H9 (cell line): Measurements from ENCODE around the gene ARIH1. TPM values are rescaled to one million over a fixed set of nuclear protein-coding genes. Genes with fewer than 3 reads are reported as not detected.

Source experiments
- DNase-seq: peaks from one replicate; pipeline ENCODE4 v3.0.0-alpha.2; 2017
- H2AFZ ChIP-seq: one replicate; pipeline ENCODE4 v1.6.1; 2013; ENCODE audit warnings: mild to moderate bottlenecking, low read length, control low read depth, moderate library complexity
- H2AK5ac ChIP-seq: 2 replicates; pipeline ENCODE4 v1.6.1; 2013; ENCODE audit warnings: low read length, control low read depth, mixed read lengths; ENCODE audit not compliant: insufficient read length
- H2BK120ac ChIP-seq: one replicate; pipeline ENCODE4 v1.6.1; 2013; ENCODE audit warnings: low read depth, mild to moderate bottlenecking, low read length, control low read depth, inconsistent platforms; ENCODE audit not compliant: poor library complexity, severe bottlenecking
- H2BK12ac ChIP-seq: 2 replicates; pipeline ENCODE4 v1.6.1; 2013; ENCODE audit warnings: low read length, control low read depth, mixed read lengths, low read depth; ENCODE audit not compliant: insufficient read length
- H2BK15ac ChIP-seq: 2 replicates; pipeline ENCODE4 v1.6.1; 2013; ENCODE audit warnings: low read depth, low read length, control low read depth
- H2BK20ac ChIP-seq: one replicate; pipeline ENCODE4 v1.6.1; 2013; ENCODE audit warnings: low read depth, mild to moderate bottlenecking, low read length, control low read depth, inconsistent platforms; ENCODE audit not compliant: poor library complexity, severe bottlenecking
- H2BK5ac ChIP-seq: 2 replicates; pipeline ENCODE4 v1.6.1; 2013; ENCODE audit warnings: low read length, control low read depth, mixed read lengths; ENCODE audit not compliant: insufficient read length
- H3K14ac ChIP-seq: 2 replicates; pipeline ENCODE4 v1.6.1; 2013; ENCODE audit warnings: low read length, control low read depth; ENCODE audit not compliant: insufficient read depth
- H3K18ac ChIP-seq: 2 replicates; pipeline ENCODE4 v1.6.1; 2013; ENCODE audit warnings: low read depth, mild to moderate bottlenecking, mixed read lengths, low read length, control low read depth; ENCODE audit not compliant: insufficient read length
- H3K23ac ChIP-seq: 2 replicates; pipeline ENCODE4 v1.6.1; 2013; ENCODE audit warnings: low read length, control low read depth, mixed read lengths, low read depth; ENCODE audit not compliant: insufficient read length
- H3K23me2 ChIP-seq: 2 replicates; pipeline ENCODE4 v1.6.1; 2013; ENCODE audit warnings: low read depth, mild to moderate bottlenecking, mixed read lengths, low read length, control low read depth; ENCODE audit not compliant: insufficient read length, poor library complexity, severe bottlenecking
- H3K27ac ChIP-seq: 2 replicates; pipeline ENCODE4 v1.5.1; 2013; ENCODE audit warnings: low read length, control low read depth, mixed read lengths, low read depth; ENCODE audit not compliant: insufficient read length
- H3K27me3 ChIP-seq: 2 replicates; pipeline ENCODE4 v1.6.1; 2013; ENCODE audit warnings: low read length, control low read depth, inconsistent platforms; ENCODE audit not compliant: insufficient read depth
- H3K4ac ChIP-seq: 2 replicates; pipeline ENCODE4 v1.6.1; 2013; ENCODE audit warnings: low read depth, mild to moderate bottlenecking, control low read depth, inconsistent platforms, low read length, moderate library complexity
- H3K4me1 ChIP-seq: 2 replicates; pipeline ENCODE4 v1.6.1; 2013; ENCODE audit warnings: low read length, control low read depth, inconsistent platforms; ENCODE audit not compliant: insufficient read depth
- H3K4me2 ChIP-seq: 2 replicates; pipeline ENCODE4 v1.6.1; 2013; ENCODE audit warnings: low read length, control low read depth, mixed read lengths; ENCODE audit not compliant: insufficient read length, insufficient read depth
- H3K56ac ChIP-seq: 2 replicates; pipeline ENCODE4 v1.6.1; 2013; ENCODE audit warnings: low read depth, mild to moderate bottlenecking, mixed read lengths, low read length, control low read depth; ENCODE audit not compliant: insufficient read length
- H3K79me1 ChIP-seq: 2 replicates; pipeline ENCODE4 v1.6.1; 2013; ENCODE audit warnings: low read depth, mild to moderate bottlenecking, moderate library complexity, low read length, control low read depth, inconsistent platforms; ENCODE audit not compliant: insufficient read depth, poor library complexity, severe bottlenecking
- H3K79me2 ChIP-seq: 2 replicates; pipeline ENCODE4 v1.6.1; 2013; ENCODE audit warnings: low read length, control low read depth, inconsistent platforms; ENCODE audit not compliant: insufficient read depth
- H3K9ac ChIP-seq: 2 replicates; pipeline ENCODE4 v1.6.1; 2013; ENCODE audit warnings: low read length, control low read depth, mixed read lengths; ENCODE audit not compliant: insufficient read length; ENCODE audit errors: extremely low read depth
- H3K9me3 ChIP-seq: one replicate; pipeline ENCODE4 v1.6.1; 2013; ENCODE audit warnings: low read depth, low read length, inconsistent platforms; ENCODE audit not compliant: control insufficient read depth
- H3T11ph ChIP-seq: one replicate; pipeline ENCODE4 v1.6.1; 2013; ENCODE audit warnings: mild to moderate bottlenecking, low read length, control low read depth, inconsistent platforms
- H4K20me1 ChIP-seq: one replicate; pipeline ENCODE4 v1.6.1; 2013; ENCODE audit not compliant: control insufficient read depth, insufficient read length, insufficient read depth
- H4K5ac ChIP-seq: 2 replicates; pipeline ENCODE4 v1.6.1; 2013; ENCODE audit warnings: low read depth, mild to moderate bottlenecking, mixed read lengths, low read length, control low read depth; ENCODE audit not compliant: insufficient read length
- H4K8ac ChIP-seq: replicated peaks from 2 replicates; pipeline ENCODE4 v1.6.1; 2013; ENCODE audit warnings: low read length, control low read depth, mixed read lengths, low read depth; ENCODE audit not compliant: insufficient read length
- H4K91ac ChIP-seq: 2 replicates; pipeline ENCODE4 v1.6.1; 2013; ENCODE audit warnings: low read depth, mild to moderate bottlenecking, moderate library complexity, mixed read lengths, low read length, control low read depth; ENCODE audit not compliant: insufficient read length
- H3K27ac Mint-ChIP-seq, 3 experiments: 2 replicates in 2 of 3; 3 replicates in 1 of 3; pipeline ENCODE4 v1.8.0; 2020 to 2021; ENCODE audit warnings: mixed read lengths in 3 of 3, mild to moderate bottlenecking in 1 of 3, moderate library complexity in 1 of 3
- H3K27me3 Mint-ChIP-seq: 2 replicates; pipeline ENCODE4 v1.8.0; 2021; ENCODE audit warnings: low read depth, mild to moderate bottlenecking, moderate library complexity, mixed read lengths
- H3K36me3 Mint-ChIP-seq, 3 experiments: 2 replicates in 2 of 3; 3 replicates in 1 of 3; pipeline ENCODE4 v1.8.0; 2020 to 2021; ENCODE audit warnings: low read depth in 3 of 3, mixed read lengths in 3 of 3; ENCODE audit not compliant: insufficient read depth in 1 of 3
- H3K4me1 Mint-ChIP-seq, 2 experiments: 2 replicates each; pipeline ENCODE4 v1.8.0; 2020; ENCODE audit warnings: mixed read lengths in 2 of 2
- H3K4me3 Mint-ChIP-seq, 2 experiments: 2 replicates in 1 of 2; 3 replicates in 1 of 2; pipeline ENCODE4 v1.8.0; 2020 to 2021; ENCODE audit warnings: mild to moderate bottlenecking in 2 of 2, mixed read lengths in 2 of 2, moderate library complexity in 1 of 2
- H3K9me3 Mint-ChIP-seq, 2 experiments: 2 replicates in 1 of 2; 3 replicates in 1 of 2; pipeline ENCODE4 v1.8.0; 2020; ENCODE audit warnings: mild to moderate bottlenecking in 2 of 2, mixed read lengths in 2 of 2, moderate library complexity in 1 of 2
- WGBS: extraction: QIAGEN DNeasy Blood & Tissue Kit; methylation state at CpG from one replicate; pipeline ENCODE4 v1.1.7; 2013; ENCODE audit warnings: missing lambda C conversion rate, low lambda C conversion rate, mixed read lengths; ENCODE audit not compliant: insufficient read length; ENCODE audit errors: extremely low coverage; 5-methylcytosine and 5-hydroxymethylcytosine counted together
- total RNA-seq: library from RNA; stranded (reverse); gene quantifications from 2 replicates; pipeline ENCODE4 v1.2.1, GENCODE V29; 2021
- TF ChIP-seq, protein P1 (sequence below): fragments of 200-600 bp; sonication (generic); conservative IDR thresholded peaks from 3 replicates; pipeline ENCODE4 v1.8.0; 2021; ENCODE audit warnings: antibody characterized with exemption, mild to moderate bottlenecking

The ARIH1 gene
- total RNA-seq, 1 experiment from 2014 or later: 158 TPM

DNA sequence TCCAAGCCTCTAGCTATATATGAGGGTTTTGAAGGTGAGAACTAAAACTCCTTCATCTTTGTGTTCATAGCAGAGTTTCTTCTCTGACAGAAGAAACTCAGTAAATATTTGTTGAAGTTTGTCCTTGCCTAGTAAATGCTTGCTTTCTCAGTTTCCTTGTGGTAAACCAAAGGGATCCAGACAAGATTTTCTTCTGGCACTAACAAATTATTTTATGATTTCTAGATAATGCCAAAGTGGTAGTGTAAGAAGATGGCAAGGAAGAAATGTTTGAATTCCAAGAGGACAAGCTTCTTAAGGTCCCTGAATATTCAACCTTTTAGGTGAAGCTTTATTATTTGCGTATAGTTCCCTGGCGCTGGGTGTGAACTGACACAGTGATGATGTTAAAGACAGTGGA is 14.4 kb downstream of the ARIH1 start:
- no peak overlapping the region for H2BK15ac ChIP-seq
- H2BK20ac ChIP-seq: no peak overlapping the region
- no peak overlapping the region for H4K91ac ChIP-seq
- H3K4me1 ChIP-seq: no peaks in the 10 kb centered on the region; the same call in 1 of the 2 replicates
- Mint-ChIP-seq H3K4me1 (peaks cover 4 to 9% of the 10 kb centered on the region in 2 experiments; a peak in 3 of 4 replicates), H3K9me3 (no peaks in the 10 kb centered on the region), H3K36me3 (peaks cover 5 to 10% (median 5%) of the 10 kb centered on the region in 3 experiments; a peak in 6 of 7 replicates), H3K27ac (peak overlapping the region in 1 of 3 experiments; percentile 52; a peak in 2 of 7 replicates), H3K4me3 (no peak overlapping the region), H3K27me3 (no peaks in the 10 kb centered on the region)
- H2BK12ac ChIP-seq: no peak overlapping the region
- H2AK5ac ChIP-seq: no peak overlapping the region
- H2AFZ ChIP-seq: no peak overlapping the region
- H3K79me2 ChIP-seq: peaks cover 57% of the 10 kb centered on the region; the same call in 1 of the 2 replicates
- no peak overlapping the region for H3K9ac ChIP-seq
- H3K27me3 ChIP-seq: no peaks in the 10 kb centered on the region
- H3K9me3 ChIP-seq: no peaks in the 10 kb centered on the region
- no peaks in the 10 kb centered on the region for H3K79me1 ChIP-seq
- H4K8ac ChIP-seq: no peak overlapping the region
- H2BK120ac ChIP-seq: no peak overlapping the region
- H3T11ph ChIP-seq: no peak overlapping the region
- no peak overlapping the region for H3K23ac ChIP-seq
- no peaks in the 10 kb centered on the region for H4K20me1 ChIP-seq
- no peak overlapping the region for H3K4ac ChIP-seq
- TF ChIP-seq, protein P1, sequence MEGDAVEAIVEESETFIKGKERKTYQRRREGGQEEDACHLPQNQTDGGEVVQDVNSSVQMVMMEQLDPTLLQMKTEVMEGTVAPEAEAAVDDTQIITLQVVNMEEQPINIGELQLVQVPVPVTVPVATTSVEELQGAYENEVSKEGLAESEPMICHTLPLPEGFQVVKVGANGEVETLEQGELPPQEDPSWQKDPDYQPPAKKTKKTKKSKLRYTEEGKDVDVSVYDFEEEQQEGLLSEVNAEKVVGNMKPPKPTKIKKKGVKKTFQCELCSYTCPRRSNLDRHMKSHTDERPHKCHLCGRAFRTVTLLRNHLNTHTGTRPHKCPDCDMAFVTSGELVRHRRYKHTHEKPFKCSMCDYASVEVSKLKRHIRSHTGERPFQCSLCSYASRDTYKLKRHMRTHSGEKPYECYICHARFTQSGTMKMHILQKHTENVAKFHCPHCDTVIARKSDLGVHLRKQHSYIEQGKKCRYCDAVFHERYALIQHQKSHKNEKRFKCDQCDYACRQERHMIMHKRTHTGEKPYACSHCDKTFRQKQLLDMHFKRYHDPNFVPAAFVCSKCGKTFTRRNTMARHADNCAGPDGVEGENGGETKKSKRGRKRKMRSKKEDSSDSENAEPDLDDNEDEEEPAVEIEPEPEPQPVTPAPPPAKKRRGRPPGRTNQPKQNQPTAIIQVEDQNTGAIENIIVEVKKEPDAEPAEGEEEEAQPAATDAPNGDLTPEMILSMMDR: no peak
- no peak overlapping the region for H3K4me2 ChIP-seq
- no peak overlapping the region for H2BK5ac ChIP-seq
- no peak overlapping the region for H3K56ac ChIP-seq
- H3K23me2 ChIP-seq: no peaks in the 10 kb centered on the region
- no peak overlapping the region for H4K5ac ChIP-seq
- WGBS: no CpG with 5 or more reads among the region's 2 CpGs
- H3K18ac ChIP-seq: no peak overlapping the region
- no peak overlapping the region for H3K27ac ChIP-seq
- DNase-seq: no peak
- H3K14ac ChIP-seq: no peak overlapping the region
